GM19467 (cell line): ENCODE data around the gene CDK4.
A peak's percentile ranks its signal among the peaks of the same experiment; 100 is the strongest.
"Not testable (repeated sequence)": the region's sequence is repeated elsewhere in the genome, so short reads cannot be mapped to it uniquely, and the experiment has no call there.

ENCODE experiments used
- ATAC-seq: cut with Tn5 transposase; IDR thresholded peaks from one replicate; pipeline ENCODE4 v1.9.1; 2021; ENCODE audit warnings: mild to moderate bottlenecking, moderate library complexity; ENCODE audit not compliant: unreplicated experiment

CDK4 gene

DNA sequence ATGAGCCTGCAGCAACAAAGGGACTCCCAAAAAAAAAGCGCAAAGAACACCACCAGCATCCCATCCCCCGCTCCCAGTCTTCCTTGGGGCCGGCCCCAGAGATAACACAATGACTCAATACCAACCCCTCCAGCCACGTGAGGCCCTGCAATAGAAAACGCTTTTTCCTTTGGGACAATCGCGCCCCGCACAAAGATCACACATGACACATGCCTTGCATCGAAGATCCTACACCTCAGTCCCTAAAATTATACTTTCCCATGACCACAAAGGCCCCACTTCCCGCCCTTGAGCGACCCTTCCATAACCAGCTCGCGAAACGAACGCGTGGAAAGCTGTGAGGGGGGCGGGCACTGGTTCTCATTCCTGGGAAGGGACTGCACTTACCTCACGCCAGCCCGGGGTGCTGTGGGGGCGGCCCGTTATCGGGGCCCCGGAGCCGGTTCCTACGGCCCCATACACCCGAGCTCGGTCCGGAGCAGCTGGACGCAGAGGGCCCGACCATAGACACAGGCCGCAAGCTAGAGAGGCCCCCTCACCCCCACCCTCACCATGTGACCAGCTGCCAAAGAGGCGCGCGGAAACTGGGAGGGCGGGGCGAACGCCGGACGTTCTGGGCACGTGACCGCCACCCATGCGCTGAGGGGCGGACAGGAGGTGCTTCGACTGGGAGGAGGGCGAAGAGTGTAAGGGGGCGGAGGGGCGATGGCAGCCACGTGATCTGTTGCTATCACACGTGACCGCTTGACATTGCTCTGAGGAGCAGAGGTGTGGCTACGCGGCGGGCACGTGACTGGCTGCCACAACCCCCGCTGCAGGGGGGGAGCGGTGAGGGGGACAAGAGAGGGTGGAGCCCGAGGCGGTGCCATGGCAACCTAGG is at the start of gene CDK4:
TSS of gene CDK4 (minus strand) at position 523 of the 880 bp plus-strand sequence. CDS start 593 bp downstream, outside the sequence.
- peak; percentile 70 for ATAC-seq

DNA sequence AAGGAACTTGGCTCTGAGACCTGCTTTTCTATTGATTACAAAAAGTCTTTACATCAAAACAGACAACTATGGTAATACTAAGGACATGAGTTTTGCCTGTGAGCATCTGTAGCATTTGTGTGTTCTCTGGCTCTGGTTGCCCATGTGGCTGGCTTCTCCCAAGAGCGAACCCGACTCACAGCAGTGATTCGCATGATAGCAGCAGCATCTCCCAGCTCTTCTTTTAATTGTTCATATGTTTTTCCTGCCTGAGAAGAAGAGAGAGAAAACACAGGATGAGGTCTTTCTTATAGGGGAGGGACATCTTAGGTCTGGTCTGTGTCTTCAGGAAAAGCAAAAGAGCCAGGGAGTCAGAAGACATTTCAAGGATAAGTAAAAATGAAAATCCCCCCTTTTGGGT is 48.9 kb upstream of the CDK4 start:
- ATAC-seq, result no peak

DNA sequence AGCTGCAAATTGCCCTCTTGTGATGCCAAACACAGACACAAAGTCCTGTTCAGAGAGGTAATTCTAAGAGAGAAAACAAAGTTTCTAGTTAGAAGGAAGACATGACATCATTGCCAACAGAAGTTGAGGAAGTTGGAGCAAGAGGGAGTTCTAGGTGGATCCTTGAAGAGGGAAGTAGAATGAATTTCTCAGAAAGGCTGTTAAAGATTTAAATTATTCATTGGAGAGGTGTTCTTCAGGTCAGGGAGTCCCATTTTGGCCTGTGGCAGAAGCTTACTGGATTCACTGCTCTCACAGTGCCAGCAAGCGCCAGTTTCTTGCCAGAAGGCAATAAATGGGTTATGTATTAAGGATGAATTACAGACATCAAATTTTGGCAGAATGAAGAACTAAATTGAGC is 45.8 kb upstream of the CDK4 start:
- ATAC-seq, result no peak

DNA sequence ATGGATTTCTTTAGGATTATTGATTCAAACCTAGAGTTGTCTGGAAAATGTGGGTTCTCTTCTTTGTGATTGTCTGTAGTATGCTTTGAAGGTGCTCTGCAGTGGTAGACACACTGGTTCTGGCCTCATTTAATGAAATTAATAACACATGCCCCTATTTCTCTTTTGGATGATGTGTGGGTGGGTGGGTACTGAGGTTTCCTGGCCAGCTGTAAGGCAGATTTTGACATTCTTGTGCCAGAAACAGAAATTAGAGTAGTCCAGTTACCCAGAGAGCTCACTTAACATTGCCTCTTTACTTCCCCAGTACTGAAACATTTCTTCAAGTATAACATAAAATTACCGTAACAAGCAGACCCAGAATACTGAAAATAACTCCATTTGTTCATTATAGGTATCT is 44.9 kb upstream of the CDK4 start:
- ATAC-seq, result no peak

DNA sequence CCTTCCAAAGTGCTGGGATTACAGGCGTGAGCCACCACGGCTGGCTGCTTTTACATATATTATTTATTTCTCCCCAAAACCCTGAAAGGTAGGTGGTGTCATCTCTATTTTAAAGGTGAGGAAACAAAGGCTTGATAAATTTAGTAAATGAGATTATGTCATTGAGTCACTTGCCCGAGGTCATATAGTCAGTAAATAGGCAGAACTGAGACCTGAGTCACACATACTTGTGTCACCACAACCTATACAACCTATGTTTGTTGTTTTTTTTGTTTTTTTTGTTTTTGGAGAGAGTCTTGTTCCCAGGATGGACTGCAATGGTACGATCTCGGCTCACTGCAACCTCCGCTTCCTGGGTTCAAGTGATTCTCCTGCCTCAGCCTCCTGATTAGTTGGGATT is 43.2 kb upstream of the CDK4 start:
- no peak for ATAC-seq

DNA sequence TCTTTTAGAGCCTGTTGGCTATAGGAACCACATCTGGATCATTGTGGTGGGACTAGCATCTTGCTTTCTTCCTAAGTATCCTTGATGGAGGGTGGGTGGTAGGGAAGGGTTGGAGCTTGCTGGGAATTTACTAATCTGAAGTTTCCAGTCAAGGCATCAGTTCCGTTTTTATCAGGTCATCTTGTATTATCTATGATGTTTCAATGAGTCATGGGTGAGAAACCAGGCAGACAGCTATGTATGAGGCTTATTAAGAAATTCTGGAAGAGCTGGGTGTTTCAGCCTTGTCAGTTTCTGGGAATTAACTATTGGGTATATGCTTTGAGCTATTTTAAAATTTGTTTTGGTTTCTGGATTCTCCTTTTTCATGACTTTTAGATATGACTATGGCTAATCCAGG is 41.8 kb upstream of the CDK4 start:
- no peak for ATAC-seq

DNA sequence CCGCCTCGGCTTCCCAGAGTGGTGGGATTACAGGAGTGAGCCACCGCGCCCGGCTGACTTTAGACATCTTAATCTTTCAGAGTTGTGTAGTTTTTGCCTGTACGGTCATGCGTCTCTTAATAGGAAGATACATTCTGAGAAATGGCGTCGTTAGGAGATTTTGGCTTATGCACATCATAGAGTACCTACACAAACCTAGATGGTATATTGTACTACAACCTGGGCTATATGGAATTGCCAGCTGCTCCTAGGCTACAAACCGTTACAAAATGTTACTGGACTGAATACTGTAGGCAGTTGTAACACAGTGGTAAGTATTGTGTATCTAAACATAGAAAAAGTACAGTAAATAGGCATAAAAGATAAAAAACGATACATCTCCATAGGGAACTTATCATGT is 31.8 kb upstream of the CDK4 start:
- no peak for ATAC-seq

DNA sequence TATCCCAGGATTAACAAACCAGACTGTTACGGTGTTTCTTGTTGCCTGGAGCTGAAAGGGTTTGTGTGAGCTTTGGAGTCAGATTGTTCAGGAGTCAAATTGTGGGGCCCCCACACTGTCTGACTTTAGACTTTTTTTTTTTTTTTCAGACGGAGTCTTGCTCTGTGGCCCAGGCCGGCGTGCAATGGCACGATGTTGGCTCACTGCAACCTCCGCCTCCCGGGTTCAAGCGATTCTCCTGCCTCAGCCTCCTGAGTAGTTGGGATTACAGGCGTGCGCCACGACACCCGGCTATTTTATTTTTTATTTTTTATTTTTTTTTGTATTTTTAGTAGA is 31.3 kb upstream of the CDK4 start:
- no peak for ATAC-seq

DNA sequence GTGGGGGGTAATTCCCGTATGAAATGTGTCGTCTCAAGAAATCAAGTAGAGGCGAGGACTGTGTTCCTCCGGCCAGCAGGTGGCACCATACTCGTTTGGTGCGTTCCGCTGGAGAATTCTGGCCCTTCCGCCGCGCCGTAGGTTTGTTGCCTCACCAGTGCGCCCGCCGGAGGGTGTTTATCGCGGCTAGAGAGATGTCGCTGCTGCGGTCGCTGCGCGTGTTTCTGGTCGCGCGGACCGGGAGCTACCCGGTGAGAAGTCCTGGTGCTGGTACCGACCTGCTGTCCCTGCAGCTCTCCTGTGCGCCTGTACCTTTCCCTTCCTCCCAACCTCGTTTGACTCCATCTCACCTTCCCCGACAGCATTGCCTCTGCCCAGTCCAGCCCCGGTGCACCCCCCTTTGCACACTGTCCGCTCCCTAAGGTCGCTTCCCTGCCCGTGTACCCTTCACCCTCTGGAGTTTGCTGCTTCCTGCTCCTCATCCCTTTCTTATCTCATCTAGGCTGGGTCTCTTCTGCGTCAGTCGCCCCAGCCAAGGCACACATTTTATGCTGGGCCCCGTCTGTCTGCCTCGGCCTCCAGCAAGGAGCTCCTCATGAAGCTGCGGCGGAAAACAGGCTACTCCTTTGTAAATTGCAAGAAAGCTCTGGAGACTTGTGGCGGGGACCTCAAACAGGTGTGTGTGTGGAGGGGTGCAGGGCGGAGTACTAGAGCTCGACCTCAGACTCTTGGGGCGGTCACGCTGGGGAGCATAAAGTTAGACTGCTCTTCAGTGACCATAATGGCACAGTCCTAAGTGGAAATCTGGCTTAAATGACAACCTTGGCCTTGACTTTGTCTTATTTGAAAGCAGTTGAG is 30.7 kb upstream of the CDK4 start, which contains the start of gene TSFM:
TSS of gene TSFM (plus strand) at position 180 of the 858 bp plus-strand sequence. CDS start at position 195, 15 bp downstream.
- ATAC-seq, result peak; percentile 74

DNA sequence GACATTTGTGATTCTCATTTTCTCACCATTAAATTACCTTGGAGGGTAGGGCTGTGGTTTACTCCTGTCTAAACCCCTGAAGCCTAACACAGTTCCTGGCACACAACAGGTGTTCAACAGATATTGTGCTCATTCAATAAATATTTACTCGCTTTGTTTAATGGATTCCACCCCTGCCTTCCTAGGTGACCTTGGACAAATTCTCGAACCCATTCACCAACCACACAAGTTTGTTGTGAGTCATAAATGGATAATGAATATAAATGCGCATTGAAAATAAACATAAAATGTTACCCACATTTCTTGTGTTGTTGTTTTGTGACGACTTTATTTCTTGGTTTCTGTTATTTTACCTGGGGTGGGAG is 30.1 kb upstream of the CDK4 start:
- ATAC-seq, result no peak

DNA sequence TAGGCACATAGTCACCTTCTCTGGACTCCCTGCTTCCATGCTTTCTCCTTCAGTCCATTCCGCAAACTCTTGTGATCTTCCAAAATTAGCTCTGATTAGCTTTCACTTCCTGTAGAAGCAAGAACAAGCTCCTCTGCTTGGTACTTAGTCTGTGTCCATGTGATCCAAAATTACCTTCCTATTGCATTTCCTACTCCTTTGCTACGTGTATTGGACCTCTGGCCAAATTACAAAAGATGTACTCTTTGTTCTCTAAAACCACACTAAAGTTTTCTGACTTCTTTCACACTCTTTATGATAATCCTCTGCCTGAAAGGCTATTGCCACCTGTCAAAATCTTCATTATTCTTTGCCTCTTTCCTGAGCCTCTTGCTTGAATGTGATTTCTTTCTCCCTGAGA is 29.7 kb upstream of the CDK4 start:
- ATAC-seq, result no peak

DNA sequence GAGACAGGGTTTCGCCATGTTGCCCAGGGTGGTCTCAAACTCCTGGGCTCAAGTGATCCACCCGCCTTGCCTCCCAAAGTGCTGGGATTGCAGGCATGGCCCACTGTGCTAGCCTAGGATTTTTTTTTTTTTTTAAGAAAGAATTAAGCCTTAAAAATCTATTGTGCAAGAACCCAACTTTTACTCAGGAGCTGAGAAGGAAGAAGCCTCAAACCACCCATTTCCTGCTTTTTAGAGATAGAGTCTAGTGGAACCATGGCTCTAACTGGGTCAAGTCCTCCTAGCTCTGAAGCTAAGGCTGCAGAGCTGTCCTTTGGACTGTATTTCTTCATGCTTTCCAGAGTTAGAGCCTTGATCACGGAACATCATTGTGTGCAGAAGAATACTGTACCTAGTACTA is 29.1 kb upstream of the CDK4 start:
- no peak for ATAC-seq

DNA sequence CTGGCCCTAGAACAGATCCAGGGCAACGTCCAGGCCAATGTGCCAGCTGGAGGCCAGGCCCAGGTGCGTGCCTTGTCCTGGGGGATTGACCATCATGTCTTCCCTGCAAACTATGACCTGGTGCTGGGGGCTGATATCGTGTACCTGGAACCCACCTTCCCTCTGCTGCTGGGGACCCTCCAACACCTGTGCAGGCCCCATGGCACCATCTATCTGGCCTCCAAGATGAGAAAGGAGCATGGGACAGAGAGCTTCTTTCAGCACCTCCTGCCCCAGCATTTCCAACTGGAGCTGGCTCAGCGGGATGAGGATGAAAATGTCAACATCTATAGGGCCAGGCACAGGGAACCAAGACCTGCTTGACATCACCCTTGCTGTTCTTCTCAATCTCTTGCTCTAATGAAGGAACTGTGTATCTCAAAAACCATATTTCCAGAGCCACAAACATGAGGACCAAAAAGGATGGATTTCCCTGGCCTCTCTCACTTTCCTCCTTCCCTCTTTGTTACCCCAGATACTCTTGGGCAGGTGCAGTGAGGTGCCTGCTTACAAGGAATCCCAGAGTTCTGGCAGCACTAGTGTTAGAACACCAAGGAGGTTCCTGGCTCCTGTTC is 28.3 kb upstream of the CDK4 start:
- ATAC-seq, result no peak

DNA sequence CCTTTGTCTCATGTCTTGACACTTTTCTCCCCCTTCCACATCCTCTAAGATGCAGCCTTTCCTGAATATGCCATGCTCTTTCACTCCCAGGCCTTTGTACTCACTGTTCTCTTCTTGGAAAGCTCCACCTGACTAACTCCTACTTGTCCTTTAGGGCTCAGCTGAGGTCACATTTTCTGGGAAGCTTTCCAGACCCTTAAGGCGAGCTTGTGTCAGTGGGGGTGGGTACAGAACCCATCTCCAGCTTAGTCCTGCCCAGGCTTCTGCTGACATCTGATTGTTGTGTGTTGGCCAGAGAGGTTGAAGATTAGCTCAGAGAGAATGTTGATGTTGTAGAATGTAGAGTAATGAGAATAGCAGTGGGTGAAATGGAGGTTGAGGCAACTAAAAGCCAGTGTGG is 27.6 kb upstream of the CDK4 start:
- no peak for ATAC-seq

DNA sequence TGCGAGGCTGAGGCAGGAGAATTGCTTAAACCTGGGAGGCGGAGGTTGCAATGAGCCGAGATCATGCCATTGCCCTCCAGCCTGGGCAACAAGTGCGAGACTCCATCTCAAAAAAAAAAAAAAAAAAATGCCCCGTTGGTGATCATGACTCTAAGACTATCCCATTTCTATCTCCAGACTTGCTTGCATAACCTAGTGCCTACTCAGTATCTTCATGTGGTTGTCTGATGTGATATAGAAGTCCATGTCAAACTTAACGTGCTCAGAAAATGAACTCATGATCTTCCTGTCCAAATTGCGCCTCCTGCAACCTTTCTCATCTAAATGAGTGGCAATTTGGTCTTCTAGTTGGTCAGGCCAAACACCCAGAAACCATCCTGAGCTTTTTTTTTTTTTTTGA is 25.8 kb upstream of the CDK4 start:
- no peak for ATAC-seq

DNA sequence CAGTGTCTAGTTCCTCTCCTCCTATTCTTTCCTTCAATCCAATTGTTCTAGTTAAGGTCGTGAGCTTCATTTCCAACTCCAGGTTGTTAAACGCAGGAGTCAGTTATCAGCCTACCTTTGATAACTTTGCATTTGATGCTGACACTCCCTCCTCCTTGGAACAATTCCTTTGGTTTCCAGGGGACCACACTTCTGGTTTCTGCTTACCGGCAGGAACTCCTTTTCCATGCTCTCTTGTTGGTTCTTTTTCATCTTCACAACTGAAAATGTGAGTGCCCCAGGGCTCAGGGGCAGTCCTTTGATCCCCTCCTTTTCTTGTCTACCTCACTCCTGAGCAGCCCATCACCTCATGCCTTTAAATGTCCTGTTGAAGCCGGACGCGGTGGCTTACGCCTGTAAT is 25.3 kb upstream of the CDK4 start:
- no peak for ATAC-seq

DNA sequence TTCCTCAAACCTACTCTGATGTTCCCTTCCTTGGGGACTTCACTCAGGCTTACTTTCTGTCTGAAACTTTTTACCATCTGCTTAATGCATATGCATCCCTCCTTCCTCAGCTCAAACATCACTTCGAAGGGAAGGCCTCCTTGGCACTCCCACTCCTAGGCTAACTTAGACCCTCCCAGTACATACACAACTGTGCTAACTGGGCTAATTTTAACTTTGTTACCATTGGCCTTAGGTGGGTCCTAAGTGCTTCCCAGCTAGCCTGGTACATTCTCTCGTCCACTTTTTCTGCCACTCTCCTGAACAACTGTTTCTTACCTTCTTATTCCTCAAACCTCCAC is 24.1 kb upstream of the CDK4 start:
- ATAC-seq, result no peak

DNA sequence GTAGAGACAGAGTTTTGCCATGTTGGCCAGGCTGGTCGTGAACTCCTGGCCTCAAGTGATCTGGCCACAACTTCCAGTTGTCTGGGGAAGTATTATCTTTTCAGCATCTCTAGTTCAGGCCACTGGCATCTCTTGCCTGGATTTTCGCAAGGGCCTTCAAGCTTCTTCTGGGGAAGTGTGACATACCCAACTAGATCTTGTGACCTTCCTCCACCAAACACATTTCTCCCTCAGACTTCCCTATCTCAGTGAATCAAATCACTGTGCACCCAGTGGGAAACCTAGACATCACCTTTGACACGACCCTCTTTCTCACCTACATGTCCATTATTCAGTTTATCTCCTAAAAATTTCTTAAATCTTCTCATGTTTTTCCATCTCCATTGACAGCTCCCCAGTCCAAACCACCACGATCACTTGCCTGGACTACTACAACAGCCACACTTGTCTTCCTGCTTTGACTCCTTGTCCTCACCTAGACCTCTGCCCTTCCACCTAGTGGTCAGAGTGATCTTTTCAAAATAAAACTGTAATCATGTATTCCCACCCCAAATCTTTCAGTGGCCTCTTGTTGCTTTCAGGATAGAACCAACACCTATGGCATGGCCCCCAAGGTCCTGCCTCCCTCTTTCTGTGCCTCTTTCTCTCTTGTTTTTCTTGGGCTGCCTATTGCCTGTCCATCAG is 23.6 kb upstream of the CDK4 start:
- no peak for ATAC-seq

DNA sequence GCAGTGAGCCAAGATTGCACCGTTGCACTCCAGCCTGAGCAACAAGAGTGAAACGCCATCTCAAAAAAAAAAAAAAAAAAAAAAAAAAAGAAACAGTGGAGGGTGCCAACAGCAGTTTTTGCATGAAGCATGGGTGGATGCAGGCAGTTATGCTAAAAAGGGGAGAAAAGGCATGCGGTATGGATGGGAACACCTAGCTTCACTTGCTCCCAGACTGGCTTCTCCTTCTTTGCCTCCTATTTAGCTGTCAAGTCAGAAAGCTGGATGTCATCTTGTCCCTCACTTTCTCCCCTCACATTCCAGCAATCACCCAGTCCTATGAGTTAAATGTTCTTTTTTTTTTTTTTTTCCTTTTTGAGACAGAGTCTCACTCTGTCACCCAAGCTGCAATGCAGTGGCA is 22.9 kb upstream of the CDK4 start:
- ATAC-seq, result no peak

DNA sequence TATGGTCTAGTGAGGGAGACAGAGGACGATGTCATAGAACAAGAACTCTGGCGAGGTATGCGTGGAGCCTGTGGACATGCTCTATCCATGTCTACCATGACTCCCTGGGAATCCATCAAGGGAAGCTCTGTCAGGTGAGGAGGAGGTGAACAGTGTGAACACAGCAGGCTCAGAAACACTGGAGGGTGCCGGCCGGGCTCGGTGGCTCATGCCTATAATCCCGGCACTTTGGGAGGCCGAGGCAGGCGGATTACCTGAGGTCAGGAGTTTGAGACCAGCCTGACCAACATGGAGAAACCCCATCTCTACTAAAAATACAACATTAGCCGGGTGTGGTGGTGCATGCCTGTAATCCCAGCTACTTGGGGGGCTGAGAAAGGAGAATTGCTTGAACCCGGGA is 22.5 kb upstream of the CDK4 start:
- not testable (repeated sequence) for ATAC-seq
